ENCODE results near the gene B4GALT4.
"Not testable (repeated sequence)": the region's sequence is repeated elsewhere in the genome, so short reads cannot be mapped to it uniquely, and the experiment has no call there.

Gene B4GALT4

GRCh38 chr3:119240591-119241434 lies at the start of gene B4GALT4:
Gene B4GALT4 (minus strand): TSS chr3:119240878. CDS start chr3:119230099, 10,779 bp downstream.
- ChIA-PET CTCF (interaction anchor here (0.5 to 3.4 kb wide), 49 partner anchors 9 to 501 kb away, joined by 3 to 74 read pairs (median 5); partner anchors contain the start of genes ARHGAP31, CD80, IGSF11 and TEX55), POLR2A (interaction anchor here (0.6 to 1.0 kb wide), 8 partner anchors 10 to 510 kb away, joined by 3 to 6 read pairs (median 3); partner anchors contain the start of gene ARHGAP31)
- no peak for TF ChIP-seq CTCF (IDR thresholded peaks at IDR 0.05; ENCODE audit: control extremely low read depth, extremely low read depth, low read depth, missing control alignments)
- peak; percentile 92 for DNase-seq (ENCODE audit: extremely low spot score)

- TF ChIP-seq CTCF (IDR thresholded peaks at IDR 0.05; ENCODE audit: control extremely low read depth, extremely low read depth, low read depth, missing control alignments): no peak
- ChIA-PET CTCF (interaction anchor here (4.3 kb wide), 1 partner anchor 14 kb away, joined by 19 read pairs; no protein-coding TSS in a partner anchor), POLR2A (no interaction called here)
- no peak for DNase-seq (ENCODE audit: extremely low spot score)
These were observed 48.7 kb upstream of the B4GALT4 start for GRCh38 chr3:119289404-119289770.

- ChIA-PET POLR2A (no interaction called here), CTCF (interaction anchor here (1.4 to 4.3 kb wide), 2 partner anchors 14 to 47 kb away, joined by 6 to 19 read pairs; no protein-coding TSS in a partner anchor)
- DNase-seq (ENCODE audit: extremely low spot score): no peak
- no peak for TF ChIP-seq CTCF (IDR thresholded peaks at IDR 0.05; ENCODE audit: control extremely low read depth, extremely low read depth, low read depth, missing control alignments)
These were observed 48.2 kb upstream of the B4GALT4 start for GRCh38 chr3:119288669-119289403.

GRCh38 chr3:119279584-119280243 lies 39.0 kb upstream of the B4GALT4 start:
- TF ChIP-seq CTCF (IDR thresholded peaks at IDR 0.05; ENCODE audit: control extremely low read depth, extremely low read depth, low read depth, missing control alignments): no peak
- ChIA-PET CTCF (no interaction called here), POLR2A (no interaction called here)
- no peak for DNase-seq (ENCODE audit: extremely low spot score)

- no peak for TF ChIP-seq CTCF (IDR thresholded peaks at IDR 0.05; ENCODE audit: control extremely low read depth, extremely low read depth, low read depth, missing control alignments)
- ChIA-PET POLR2A (no interaction called here), CTCF (no interaction called here)
These were observed 38.5 kb upstream of the B4GALT4 start for GRCh38 chr3:119279101-119279554.

GRCh38 chr3:119276680-119277079 lies 36.0 kb upstream of the B4GALT4 start:
- CTCF ChIA-PET: interaction anchor here (0.7 to 4.1 kb wide), 8 partner anchors 15 to 404 kb away, joined by 3 to 26 read pairs (median 4); partner anchors contain the start of gene B4GALT4
- POLR2A ChIA-PET: no interaction called here
- no peak for DNase-seq (ENCODE audit: extremely low spot score)
- no peak for TF ChIP-seq CTCF (IDR thresholded peaks at IDR 0.05; ENCODE audit: control extremely low read depth, extremely low read depth, low read depth, missing control alignments)

More at GRCh38 chr3:119279101-119279554, 38.5 kb upstream of the B4GALT4 start:
- no peak for DNase-seq (ENCODE audit: extremely low spot score)

- DNase-seq (ENCODE audit: extremely low spot score); POLR2A ChIA-PET: not testable (repeated sequence)
- CTCF ChIA-PET: interaction anchor here (1.6 to 2.1 kb wide), 2 partner anchors 29 to 83 kb away, joined by 4 to 5 read pairs; partner anchors contain the start of gene B4GALT4
These were observed 29.5 kb upstream of the B4GALT4 start for GRCh38 chr3:119270212-119270611.

All from GM10248 (cell line).